Measurements from ENCODE around the gene BZW1. TPM values are rescaled to one million over a fixed set of nuclear protein-coding genes. Genes with fewer than 3 reads are reported as not detected.
A peak's percentile ranks its signal among the peaks of the same experiment; 100 is the strongest.

The BZW1 gene
- total RNA-seq, result 100 to 1,000 TPM; 416 to 423 TPM

DNA sequence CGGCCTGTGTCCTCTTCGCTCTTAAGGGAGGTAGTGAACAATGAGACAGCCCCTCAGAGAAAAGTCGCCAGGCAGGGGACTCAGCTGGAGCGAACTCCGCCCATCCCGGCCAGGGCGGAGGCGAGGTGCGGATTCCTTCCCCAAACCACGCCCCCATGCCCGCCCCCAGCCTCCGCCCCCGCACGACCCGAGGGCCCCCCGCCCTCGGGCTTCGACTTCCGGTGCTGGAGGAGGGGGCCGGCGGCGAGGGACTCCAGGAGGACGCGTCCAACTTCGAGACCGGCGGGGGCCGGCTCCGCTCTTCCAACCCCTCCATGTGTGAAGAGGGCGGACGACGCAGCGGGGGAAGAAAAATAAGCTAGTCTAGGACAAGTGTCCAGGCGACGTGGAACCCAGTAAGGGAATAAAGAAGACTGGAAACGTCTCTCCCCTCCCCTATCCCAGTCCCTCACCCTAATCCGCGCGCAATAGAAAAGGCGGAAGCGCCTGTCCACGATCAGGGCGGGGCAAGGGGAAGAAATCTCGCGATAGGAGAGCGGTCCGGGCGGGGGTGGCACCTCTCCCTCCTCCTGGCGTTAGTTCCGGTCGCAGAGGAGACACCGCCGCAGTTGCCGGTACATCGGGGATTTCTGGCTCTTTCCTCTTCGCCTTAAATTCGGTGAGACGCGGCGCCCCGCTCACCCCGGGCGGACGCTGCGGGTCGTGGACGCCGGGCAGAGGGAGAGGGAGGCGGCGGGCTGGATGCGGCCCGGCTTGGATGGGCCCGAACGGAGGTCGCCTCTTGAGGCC is at the start of gene BZW1:
Gene BZW1, plus strand, starts transcription at position 578 of the 789 bp plus-strand sequence. CDS start 1,308 bp downstream, outside the sequence.
- Mint-ChIP-seq H3K27me3 (peaks cover 1% of the 10 kb centered on the region), H3K9me3 (no peaks in the 10 kb centered on the region), H3K36me3 (peaks cover 37% of the 10 kb centered on the region), H3K4me1 (ENCODE audit: low read depth) (peaks cover 44% of the 10 kb centered on the region), H3K27ac (peak within 1 kb of the TSS; percentile 100), H3K4me3 (peak within 1 kb of the TSS; percentile 100)
- POLR2A ChIA-PET, result interaction anchor here (0.9 to 3.1 kb wide), 4 partner anchors 14 to 99 kb away, joined by 3 to 19 read pairs (median 5); partner anchors contain the start of gene CLK1
- DNase-seq, result peak; percentile 98
- intact Hi-C loops (cut with micrococcal nuclease), result loop anchor here (1.0 to 5.0 kb wide), 8 partner anchors 13 to 1453 kb away; partner anchors contain the start of genes HYCC2, NIF3L1, NOP58 and PPIL3
- CTCF ChIA-PET, result interaction anchor here (0.6 to 2.4 kb wide), 4 partner anchors 46 to 421 kb away, joined by 3 to 12 read pairs (median 3); no protein-coding TSS in a partner anchor

GRCh38 chr2:200762127-200762526 is 49.6 kb upstream of the BZW1 start:
- POLR2A ChIA-PET, result no interaction called here
- Mint-ChIP-seq H3K4me1 (ENCODE audit: low read depth) (peaks cover 32% of the 10 kb centered on the region), H3K4me3 (no peak overlapping the region), H3K27ac (no peak overlapping the region), H3K36me3 (no peaks in the 10 kb centered on the region), H3K27me3 (peaks cover 7% of the 10 kb centered on the region), H3K9me3 (no peaks in the 10 kb centered on the region)
- DNase-seq, result no peak
- CTCF ChIA-PET, result no interaction called here
- intact Hi-C loops (cut with micrococcal nuclease), result no loop called here

- Mint-ChIP-seq H3K4me3 (no peak overlapping the region), H3K9me3 (no peaks in the 10 kb centered on the region), H3K36me3 (no peaks in the 10 kb centered on the region), H3K27me3 (peaks cover 3% of the 10 kb centered on the region), H3K4me1 (ENCODE audit: low read depth) (peaks cover 32% of the 10 kb centered on the region), H3K27ac (no peak overlapping the region)
- no peak for DNase-seq
- intact Hi-C loops (cut with micrococcal nuclease), result no loop called here
- ChIA-PET CTCF (no interaction called here), POLR2A (no interaction called here)
Observed at GRCh38 chr2:200763422-200763821, 48.3 kb upstream of the BZW1 start.

GRCh38 chr2:200765139-200765951 is 46.4 kb upstream of the BZW1 start:
- peak; percentile 75 for DNase-seq
- no peaks in the 10 kb centered on the region for H3K36me3 Mint-ChIP-seq
- peaks cover 32% of the 10 kb centered on the region for H3K4me1 Mint-ChIP-seq (ENCODE audit: low read depth)
- H3K9me3 Mint-ChIP-seq, result no peaks in the 10 kb centered on the region
- CTCF ChIA-PET, result interaction anchor here (0.6 to 2.4 kb wide), 6 partner anchors 30 to 1060 kb away, joined by 3 to 23 read pairs (median 6); partner anchors contain the start of genes BZW1 and CLK1
- H3K27ac Mint-ChIP-seq, result peak overlapping the region; percentile 96
- intact Hi-C loops (cut with micrococcal nuclease), result loop anchor here (1.0 to 2.0 kb wide), 7 partner anchors 22 to 124 kb away; partner anchors contain the start of genes NIF3L1 and PPIL3
- POLR2A ChIA-PET, result interaction anchor here (0.6 to 2.6 kb wide), 11 partner anchors 14 to 240 kb away, joined by 3 to 17 read pairs (median 3); partner anchors contain the start of genes NIF3L1 and SGO2
- H3K27me3 Mint-ChIP-seq, result no peaks in the 10 kb centered on the region
- H3K4me3 Mint-ChIP-seq, result peak overlapping the region; percentile 42

GRCh38 chr2:200765995-200766660 is 45.6 kb upstream of the BZW1 start:
- Mint-ChIP-seq H3K4me3 (no peak overlapping the region), H3K36me3 (no peaks in the 10 kb centered on the region), H3K4me1 (ENCODE audit: low read depth) (peaks cover 32% of the 10 kb centered on the region), H3K9me3 (no peaks in the 10 kb centered on the region), H3K27ac (peak overlapping the region; percentile 96), H3K27me3 (no peaks in the 10 kb centered on the region)
- CTCF ChIA-PET, result interaction anchor here (1.2 to 2.4 kb wide), 5 partner anchors 31 to 98 kb away, joined by 3 to 23 read pairs (median 9); partner anchors contain the start of genes BZW1 and CLK1
- peak; percentile 32 for DNase-seq
- POLR2A ChIA-PET, result interaction anchor here (0.6 to 2.6 kb wide), 10 partner anchors 14 to 240 kb away, joined by 3 to 17 read pairs (median 4); partner anchors contain the start of genes NIF3L1 and SGO2
- intact Hi-C loops (cut with micrococcal nuclease), result loop anchor here (1.0 to 2.0 kb wide), 7 partner anchors 21 to 123 kb away; partner anchors contain the start of genes NIF3L1 and PPIL3

DNA sequence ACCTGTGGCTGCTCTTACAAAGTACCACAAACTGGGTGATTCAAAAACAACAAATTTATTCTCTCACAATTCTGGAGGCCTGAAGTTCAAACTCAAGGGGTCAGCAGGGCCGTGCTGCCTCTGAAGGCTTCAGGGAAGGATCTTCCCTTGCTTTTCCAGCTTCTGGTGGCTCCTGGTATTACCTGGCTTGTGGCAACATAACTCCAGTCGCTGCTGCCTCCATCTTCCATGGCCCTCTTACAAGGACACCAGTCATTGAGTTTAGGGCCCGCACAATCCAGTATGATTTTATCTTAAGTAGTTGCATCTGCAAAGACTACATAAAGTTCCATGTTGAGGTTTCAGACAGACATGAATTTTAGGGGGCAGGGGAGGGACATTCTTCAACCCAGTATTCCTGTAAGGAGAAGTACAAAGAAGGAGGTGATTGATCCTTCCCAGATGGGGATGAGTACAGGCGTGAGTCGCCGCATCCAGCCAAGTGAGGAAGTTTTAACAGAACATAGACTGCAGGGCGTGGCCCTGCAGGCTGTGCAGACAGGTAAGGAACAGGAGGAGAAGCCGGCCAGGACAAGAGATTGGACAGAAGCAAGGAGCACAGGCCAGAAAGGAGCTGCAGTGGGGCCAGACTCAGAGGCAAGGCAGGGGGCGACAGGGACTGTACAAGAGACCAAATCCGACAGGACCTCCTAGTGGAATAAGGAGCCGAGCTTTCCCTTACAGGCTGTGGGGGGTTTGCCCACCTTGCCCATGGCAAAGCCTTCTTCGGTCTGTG is 44.4 kb upstream of the BZW1 start:
- CTCF ChIA-PET, result interaction anchor here (1.1 kb wide), 1 partner anchor 54 kb away, joined by 4 read pairs; no protein-coding TSS in a partner anchor
- peaks cover under 1% of the 10 kb centered on the region for H3K9me3 Mint-ChIP-seq
- intact Hi-C loops (cut with micrococcal nuclease), result no loop called here
- peaks cover 32% of the 10 kb centered on the region for H3K4me1 Mint-ChIP-seq (ENCODE audit: low read depth)
- H3K36me3 Mint-ChIP-seq, result no peaks in the 10 kb centered on the region
- no peak overlapping the region for H3K27ac Mint-ChIP-seq
- no peak for DNase-seq
- no peak overlapping the region for H3K4me3 Mint-ChIP-seq
- no peaks in the 10 kb centered on the region for H3K27me3 Mint-ChIP-seq
- POLR2A ChIA-PET, result interaction anchor here (0.9 to 2.6 kb wide), 3 partner anchors 11 to 47 kb away, joined by 3 to 17 read pairs (median 3); no protein-coding TSS in a partner anchor

GRCh38 chr2:200770847-200771246 is 40.9 kb upstream of the BZW1 start:
- no peak overlapping the region for H3K4me3 Mint-ChIP-seq
- no peak overlapping the region for H3K27ac Mint-ChIP-seq
- peaks cover 5% of the 10 kb centered on the region for H3K27me3 Mint-ChIP-seq
- H3K36me3 Mint-ChIP-seq, result peaks cover 4% of the 10 kb centered on the region
- no peak for DNase-seq
- POLR2A ChIA-PET, result no interaction called here
- CTCF ChIA-PET, result interaction anchor here (1.4 kb wide), 1 partner anchor 15 kb away, joined by 3 read pairs; no protein-coding TSS in a partner anchor
- intact Hi-C loops (cut with micrococcal nuclease), result no loop called here
- H3K9me3 Mint-ChIP-seq, result peaks cover 12% of the 10 kb centered on the region
- peaks cover 9% of the 10 kb centered on the region for H3K4me1 Mint-ChIP-seq (ENCODE audit: low read depth)

DNA sequence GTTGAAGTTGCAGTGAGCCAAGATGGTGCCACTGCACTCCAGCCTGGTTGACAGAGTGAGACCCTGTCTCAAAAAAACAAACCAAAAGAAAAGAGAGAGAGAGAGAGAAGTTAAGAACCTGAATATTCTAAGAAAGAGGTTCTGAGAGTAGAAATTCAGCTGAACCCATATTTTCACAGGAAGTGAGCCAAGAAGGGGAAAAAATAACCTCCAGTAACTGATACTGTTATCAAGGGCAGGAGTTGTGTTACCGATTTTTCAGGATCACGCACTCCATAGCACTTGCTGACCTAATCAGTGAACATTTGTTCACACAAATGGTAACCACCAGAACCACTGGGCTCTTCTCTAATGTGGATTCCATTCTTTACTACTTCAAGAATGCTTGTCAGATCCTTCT is 39.1 kb upstream of the BZW1 start:
- Mint-ChIP-seq H3K27ac (no peak overlapping the region), H3K4me1 (ENCODE audit: low read depth) (peaks cover 3% of the 10 kb centered on the region), H3K27me3 (peaks cover 5% of the 10 kb centered on the region), H3K36me3 (peaks cover 4% of the 10 kb centered on the region), H3K9me3 (peaks cover 12% of the 10 kb centered on the region), H3K4me3 (no peak overlapping the region)
- ChIA-PET POLR2A (no interaction called here), CTCF (no interaction called here)
- intact Hi-C loops (cut with micrococcal nuclease), result no loop called here
- no peak for DNase-seq

- Mint-ChIP-seq H3K9me3 (peaks cover 12% of the 10 kb centered on the region), H3K4me1 (ENCODE audit: low read depth) (peaks cover 3% of the 10 kb centered on the region), H3K36me3 (peaks cover 4% of the 10 kb centered on the region), H3K4me3 (no peak overlapping the region), H3K27ac (no peak overlapping the region), H3K27me3 (peaks cover 5% of the 10 kb centered on the region)
- no peak for DNase-seq
- CTCF ChIA-PET, result no interaction called here
- POLR2A ChIA-PET, result no interaction called here
- intact Hi-C loops (cut with micrococcal nuclease), result no loop called here
Observed at GRCh38 chr2:200773083-200773482, 38.6 kb upstream of the BZW1 start.

- H3K36me3 Mint-ChIP-seq, result peaks cover 4% of the 10 kb centered on the region
- intact Hi-C loops (cut with micrococcal nuclease), result no loop called here
- H3K9me3 Mint-ChIP-seq, result peaks cover 12% of the 10 kb centered on the region
- DNase-seq, result no peak
- CTCF ChIA-PET, result interaction anchor here (0.7 kb wide), 1 partner anchor 9 kb away, joined by 3 read pairs; no protein-coding TSS in a partner anchor
- H3K27ac Mint-ChIP-seq, result no peak overlapping the region
- POLR2A ChIA-PET, result no interaction called here
- H3K4me1 Mint-ChIP-seq (ENCODE audit: low read depth), result peaks cover 3% of the 10 kb centered on the region
- no peak overlapping the region for H3K4me3 Mint-ChIP-seq
- peaks cover 5% of the 10 kb centered on the region for H3K27me3 Mint-ChIP-seq
Observed at GRCh38 chr2:200774920-200775319, 36.8 kb upstream of the BZW1 start.

GRCh38 chr2:200777275-200777674 is 34.4 kb upstream of the BZW1 start:
- CTCF ChIA-PET, result no interaction called here
- POLR2A ChIA-PET, result no interaction called here
- Mint-ChIP-seq H3K27me3 (peaks cover 7% of the 10 kb centered on the region), H3K9me3 (peaks cover 12% of the 10 kb centered on the region), H3K27ac (no peak overlapping the region), H3K4me1 (ENCODE audit: low read depth) (peaks cover 3% of the 10 kb centered on the region), H3K4me3 (no peak overlapping the region), H3K36me3 (peaks cover 4% of the 10 kb centered on the region)
- intact Hi-C loops (cut with micrococcal nuclease), result no loop called here
- DNase-seq, result no peak

All from activated CD4-positive, alpha-beta memory T cell treated with anti-CD3 and anti-CD28 coated beads for 36 hours (primary cell).